ENCODE measurements around the gene ALX3. TPM values are rescaled to one million over a fixed set of nuclear protein-coding genes. Genes with fewer than 3 reads are reported as not detected.

ALX3 gene
- total RNA-seq, 3 donors from 2014 or later = 0.44 to 0.80 (median 0.66) TPM

- intact Hi-C loops (cut with DNase I; ENCODE audit: low total_unique reads) = no loop called here
- no peak for DNase-seq (ENCODE audit: low spot score in 2 of 2)
- H3K9me3 ChIP-seq = peaks cover 0 to 9% of the 10 kb centered on the region in 2 donors
- no peak overlapping the region for H3K27ac ChIP-seq
- no peak overlapping the region for H3K4me3 ChIP-seq
- no peaks in the 10 kb centered on the region for H3K36me3 ChIP-seq
- TF ChIP-seq CTCF (IDR thresholded peaks at IDR 0.05) (no peak), POLR2A (IDR thresholded peaks at IDR 0.05) (no peak), POLR2AphosphoS5 (IDR thresholded peaks at IDR 0.05) (no peak)
- peaks cover 26 to 55% of the 10 kb centered on the region in 2 donors for H3K27me3 ChIP-seq
- H3K4me1 ChIP-seq = no peaks in the 10 kb centered on the region
These were observed 3.0 kb downstream of the ALX3 start for GRCh38 chr1:110067479-110067892.

- intact Hi-C loops (cut with DNase I; ENCODE audit: low total_unique reads) = no loop called here
- H3K9me3 ChIP-seq = peaks cover 0 to 9% of the 10 kb centered on the region in 2 donors
- no peaks in the 10 kb centered on the region for H3K4me1 ChIP-seq
- no peak overlapping the region for H3K27ac ChIP-seq
- H3K4me3 ChIP-seq = no peak overlapping the region
- TF ChIP-seq POLR2A (IDR thresholded peaks at IDR 0.05) = no peak
- no peak for TF ChIP-seq POLR2AphosphoS5 (IDR thresholded peaks at IDR 0.05)
- TF ChIP-seq CTCF (IDR thresholded peaks at IDR 0.05) = no peak
- DNase-seq (ENCODE audit: low spot score in 2 of 2) = no peak
- no peaks in the 10 kb centered on the region for H3K36me3 ChIP-seq
- H3K27me3 ChIP-seq = peaks cover 25 to 42% of the 10 kb centered on the region in 2 donors
These were observed 4.6 kb downstream of the ALX3 start for GRCh38 chr1:110065841-110066240.

- DNase-seq (ENCODE audit: low spot score in 2 of 2) = no peak
- H3K4me3 ChIP-seq = no peak overlapping the region
- H3K9me3 ChIP-seq = peaks cover 0 to 9% of the 10 kb centered on the region in 2 donors
- no peaks in the 10 kb centered on the region for H3K4me1 ChIP-seq
- H3K27ac ChIP-seq = no peak overlapping the region
- TF ChIP-seq POLR2AphosphoS5 (IDR thresholded peaks at IDR 0.05) (no peak), CTCF (IDR thresholded peaks at IDR 0.05) (no peak), POLR2A (IDR thresholded peaks at IDR 0.05) (no peak)
- intact Hi-C loops (cut with DNase I; ENCODE audit: low total_unique reads) = no loop called here
- H3K27me3 ChIP-seq = peaks cover 16 to 31% of the 10 kb centered on the region in 2 donors
- H3K36me3 ChIP-seq = no peaks in the 10 kb centered on the region
These were observed 5.7 kb downstream of the ALX3 start for GRCh38 chr1:110064576-110065337.

DNA sequence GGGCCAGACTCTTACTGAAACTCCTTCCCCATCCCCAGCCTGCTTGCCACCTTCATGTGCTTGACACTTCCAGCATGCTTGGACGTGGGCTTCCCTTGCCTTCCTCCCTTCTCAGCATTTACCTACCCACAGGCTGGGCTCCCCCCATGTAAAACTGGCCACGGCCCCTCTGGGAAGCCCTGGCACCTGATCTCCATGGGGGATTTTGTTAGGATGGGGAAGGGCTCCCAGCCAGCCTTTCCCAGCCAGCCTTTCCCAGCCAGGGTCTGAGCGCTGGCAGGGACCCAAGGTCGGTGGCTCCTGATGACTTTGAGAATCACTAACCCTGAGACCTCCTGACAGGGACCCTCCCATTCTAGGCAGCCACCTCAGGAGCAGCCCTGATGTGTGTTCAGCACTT is 6.7 kb downstream of the ALX3 start:
- no peak overlapping the region for H3K27ac ChIP-seq
- intact Hi-C loops (cut with DNase I; ENCODE audit: low total_unique reads) = no loop called here
- no peaks in the 10 kb centered on the region for H3K36me3 ChIP-seq
- DNase-seq (ENCODE audit: low spot score in 2 of 2) = no peak
- H3K4me3 ChIP-seq = no peak overlapping the region
- no peaks in the 10 kb centered on the region for H3K4me1 ChIP-seq
- no peak for TF ChIP-seq CTCF (IDR thresholded peaks at IDR 0.05)
- peaks cover 0 to 9% of the 10 kb centered on the region in 2 donors for H3K9me3 ChIP-seq
- H3K27me3 ChIP-seq = peaks cover 7 to 21% of the 10 kb centered on the region in 2 donors

- intact Hi-C loops (cut with DNase I; ENCODE audit: low total_unique reads) = no loop called here
- Histone ChIP-seq H3K27me3 (peaks cover 0 to 9% of the 10 kb centered on the region in 2 donors), H3K27ac (no peak overlapping the region), H3K9me3 (peaks cover 0 to under 1% of the 10 kb centered on the region in 2 donors), H3K4me3 (no peak overlapping the region), H3K4me1 (peaks cover 0 to 8% of the 10 kb centered on the region in 2 donors), H3K36me3 (no peaks in the 10 kb centered on the region)
- DNase-seq (ENCODE audit: low spot score in 2 of 2) = no peak
- TF ChIP-seq POLR2A (IDR thresholded peaks at IDR 0.05) (no peak), POLR2AphosphoS5 (IDR thresholded peaks at IDR 0.05) (no peak), CTCF (IDR thresholded peaks at IDR 0.05) (no peak)
These were observed 7.9 kb downstream of the ALX3 start for GRCh38 chr1:110062612-110063011.
